GM21367 (cell line): ENCODE measurements around the gene LHFPL2.
"Not testable (repeated sequence)": the region's sequence is repeated elsewhere in the genome, so short reads cannot be mapped to it uniquely, and the experiment has no call there.

Experiments used
- ATAC-seq: cut with Tn5 transposase; IDR thresholded peaks from one replicate; pipeline ENCODE4 v1.9.1; 2021; ENCODE audit not compliant: unreplicated experiment

Gene LHFPL2

DNA sequence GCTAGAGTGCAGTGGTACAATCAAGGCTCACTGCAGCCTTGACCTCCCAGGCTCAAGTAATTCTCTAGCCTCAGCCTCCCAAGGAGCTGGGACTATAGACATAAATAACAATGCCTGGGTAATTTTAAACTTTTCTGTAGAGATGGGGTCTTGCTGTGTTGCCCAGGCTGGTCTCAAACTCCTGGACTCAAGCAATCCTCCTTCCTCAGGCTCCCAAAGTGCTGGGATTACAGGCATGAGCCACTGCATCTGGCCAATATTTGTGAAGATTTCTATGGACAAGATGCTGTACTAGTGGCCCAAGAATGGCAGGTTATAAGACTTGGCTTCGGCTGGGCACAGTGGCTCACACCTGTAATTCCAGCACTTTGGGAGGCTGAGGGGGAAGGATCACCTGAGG, 18.4 kb upstream of the LHFPL2 start:
- not testable (repeated sequence) for ATAC-seq

DNA sequence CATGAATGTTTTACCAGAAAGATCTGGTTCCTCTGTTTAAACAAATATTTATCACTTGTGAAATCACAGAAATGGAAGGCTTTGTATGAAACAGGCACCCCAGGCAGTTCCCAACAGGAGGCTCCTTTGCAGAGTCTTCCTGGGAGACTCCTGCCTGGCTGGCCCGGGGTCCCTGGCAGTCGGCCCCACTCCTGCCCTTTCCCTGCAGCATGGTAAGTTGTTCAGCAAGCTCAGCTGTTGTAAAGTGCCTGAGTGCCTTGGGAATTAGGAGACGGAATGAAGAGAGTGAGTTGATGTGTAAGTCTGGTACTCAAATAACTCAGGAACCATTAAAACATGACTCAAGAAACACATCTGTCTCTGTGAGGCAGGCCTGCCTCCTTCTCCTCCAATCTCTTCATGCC, 17.5 kb upstream of the LHFPL2 start:
- no peak for ATAC-seq

DNA sequence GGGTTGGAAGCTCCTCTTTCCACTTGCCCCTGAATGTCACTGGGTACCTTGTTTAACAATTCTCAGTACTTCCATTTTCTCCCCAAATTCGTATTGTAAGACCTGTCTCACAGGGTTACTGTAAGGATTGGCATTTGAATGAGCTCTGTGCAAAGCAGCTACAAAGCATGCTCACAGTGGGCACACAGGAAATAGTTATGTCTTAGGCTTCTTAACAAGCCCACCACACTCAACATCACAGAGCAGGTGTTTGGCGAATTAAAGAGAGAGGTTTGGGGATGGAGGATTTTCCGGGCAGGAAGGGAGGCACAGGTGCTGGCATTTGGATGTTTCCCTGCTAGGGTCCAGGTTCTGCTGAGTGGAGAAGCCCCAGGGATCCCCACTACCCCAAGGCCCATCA, 17.0 kb upstream of the LHFPL2 start:
- no peak for ATAC-seq

DNA sequence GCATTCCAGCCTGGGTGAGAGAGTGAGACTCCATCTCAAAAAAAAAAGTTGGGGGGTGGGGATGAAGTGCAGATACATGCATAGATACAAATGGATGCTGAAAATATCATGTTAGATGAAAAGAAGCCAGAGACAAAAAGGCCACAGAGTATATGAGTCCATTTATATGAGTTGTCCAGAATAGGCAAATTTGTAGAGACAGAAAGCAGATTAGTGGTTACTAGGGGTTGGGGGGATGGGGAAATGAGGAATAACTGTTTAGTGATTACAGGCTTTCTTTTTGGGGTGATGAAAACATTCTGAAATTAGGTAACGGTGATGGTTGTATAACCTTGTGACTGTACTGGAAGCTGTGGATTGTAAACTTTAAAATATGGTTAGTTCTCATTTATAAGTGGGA, 13.8 kb upstream of the LHFPL2 start:
- no peak for ATAC-seq

DNA sequence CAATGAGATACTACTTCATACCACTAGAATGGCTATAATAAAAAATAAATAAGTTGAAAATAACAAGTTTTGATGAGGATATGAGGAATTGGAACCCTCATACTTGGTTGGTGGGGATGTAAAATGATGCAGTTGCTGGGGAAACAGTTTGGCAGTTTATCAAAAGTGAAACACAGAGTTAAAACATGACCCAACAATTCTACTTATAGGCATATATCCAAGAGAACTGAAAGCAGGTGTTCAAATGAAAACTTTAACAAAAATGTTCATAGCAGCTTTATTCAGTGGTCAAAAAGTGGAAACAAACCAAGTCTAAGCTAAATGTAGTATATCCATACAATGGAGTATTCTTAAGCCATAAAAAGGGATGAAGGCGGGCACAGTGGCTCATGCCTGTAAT, 13.1 kb upstream of the LHFPL2 start:
- ATAC-seq = peak; percentile 67

DNA sequence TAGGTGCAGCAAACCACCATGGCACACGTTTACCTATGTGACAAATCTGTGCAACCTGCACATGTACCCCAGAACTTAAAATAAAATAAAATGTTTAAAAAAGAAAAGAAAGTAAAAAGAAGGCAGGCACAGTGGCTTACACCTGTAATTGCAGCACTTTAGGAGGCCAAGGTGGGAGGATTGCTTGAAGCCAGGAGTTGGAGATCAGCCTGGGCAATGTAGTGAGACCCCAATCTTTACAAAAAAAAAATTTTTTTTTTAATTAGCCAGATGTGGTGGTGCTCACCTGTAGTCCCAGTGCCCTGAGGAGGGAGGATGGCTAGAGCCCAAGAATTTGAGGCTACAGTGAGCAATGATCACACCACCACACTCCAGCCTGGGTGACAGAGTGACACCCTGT, 12.5 kb upstream of the LHFPL2 start:
- ATAC-seq = no peak

DNA sequence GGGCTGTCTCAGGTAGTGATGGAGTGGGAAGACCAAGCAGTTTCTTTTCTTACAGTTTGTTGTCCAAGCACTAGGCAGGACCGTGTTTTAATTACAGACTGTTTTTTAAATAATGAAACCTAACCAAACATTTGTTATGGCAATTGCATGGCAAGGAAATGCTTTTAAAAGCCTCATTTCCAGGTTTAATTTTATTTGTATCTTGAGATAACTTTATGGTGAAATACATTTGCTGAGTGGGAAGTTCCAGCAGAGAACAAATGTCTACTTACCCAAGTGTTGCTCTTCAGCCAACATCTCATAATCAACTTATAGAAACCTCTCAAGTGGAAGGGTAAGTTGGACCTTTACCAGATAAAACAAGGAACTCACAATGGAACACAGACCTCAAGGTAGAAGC, 11.8 kb upstream of the LHFPL2 start:
- no peak for ATAC-seq

DNA sequence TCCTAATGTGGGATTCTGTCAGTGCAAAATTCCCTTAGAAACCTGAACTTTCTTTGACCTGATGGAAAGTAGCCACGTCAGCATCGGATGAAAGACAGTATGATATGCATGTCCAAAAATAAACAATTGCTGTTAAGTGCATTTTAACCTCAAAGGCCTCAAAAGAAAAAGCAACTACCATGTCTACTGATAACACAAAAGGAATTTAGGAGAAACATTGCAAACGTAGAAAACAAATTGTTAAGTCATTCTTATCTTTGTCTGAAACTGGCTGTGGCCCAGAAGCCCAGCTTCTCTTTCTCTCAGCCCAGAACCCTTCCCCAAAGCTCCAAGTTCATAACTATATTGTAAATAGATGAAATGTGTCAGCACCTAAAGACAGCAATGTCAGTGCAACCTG, 11.1 kb upstream of the LHFPL2 start:
- ATAC-seq = no peak

DNA sequence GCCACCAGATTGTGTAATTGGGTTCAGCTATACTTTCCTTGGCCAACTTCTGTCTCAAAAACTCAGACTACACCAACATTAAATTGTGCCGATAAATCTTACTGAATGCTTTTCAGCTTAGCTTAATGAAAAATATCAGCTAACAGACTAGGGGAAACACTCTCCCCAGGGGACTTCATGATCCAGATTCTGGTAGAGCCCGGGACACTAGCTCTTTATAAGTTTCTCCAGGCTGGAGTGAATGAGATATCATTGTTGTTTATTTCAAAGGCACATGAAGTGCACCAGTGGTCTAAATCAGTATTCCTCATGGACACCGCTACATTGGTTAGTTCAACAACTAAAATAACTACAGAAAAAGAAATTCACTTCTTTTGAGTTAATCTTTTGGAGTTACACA, 10.5 kb upstream of the LHFPL2 start:
- ATAC-seq = no peak

DNA sequence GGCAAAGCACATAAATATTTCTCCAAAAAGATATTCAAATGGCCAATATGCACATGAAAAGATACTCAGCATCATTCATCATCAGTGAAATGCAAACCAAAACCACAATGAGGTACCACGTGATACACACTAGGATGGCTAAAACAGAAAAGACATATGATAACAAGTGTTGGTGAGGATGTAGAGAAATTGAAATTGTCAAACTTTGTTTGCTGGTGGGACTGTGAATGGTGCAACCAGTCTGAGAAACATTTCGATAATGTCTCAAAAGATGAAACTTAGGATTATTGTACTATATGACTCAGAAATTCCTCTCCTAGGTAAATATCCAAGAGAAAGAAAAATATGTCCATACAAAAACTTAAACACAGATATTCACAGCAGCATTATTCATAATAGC, 8.6 kb upstream of the LHFPL2 start:
- ATAC-seq = no peak

DNA sequence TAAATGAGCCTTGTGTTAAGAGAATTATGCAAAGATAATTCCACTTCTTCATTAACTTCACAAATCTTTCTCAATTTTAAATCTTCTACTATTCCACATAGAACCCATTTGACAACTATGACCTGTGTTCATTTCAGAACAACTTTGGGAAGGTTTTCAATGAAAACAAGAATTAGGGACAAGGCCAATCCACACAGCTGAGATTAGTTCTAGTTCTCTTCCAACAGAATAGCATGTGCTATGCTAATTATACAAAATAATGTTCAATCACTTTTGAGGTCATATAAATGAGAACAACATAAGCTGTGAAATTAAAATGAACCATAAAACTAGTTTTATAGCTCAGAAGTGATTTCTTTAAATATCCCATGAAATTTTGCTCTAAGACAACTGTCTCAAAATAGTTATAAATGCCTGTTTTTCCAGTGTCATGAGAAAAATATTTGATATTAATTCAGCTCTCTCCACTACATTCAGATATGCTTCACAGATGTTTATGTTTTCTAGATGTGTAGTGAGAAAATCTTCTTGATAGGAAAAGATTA, 7.2 kb upstream of the LHFPL2 start:
- no peak for ATAC-seq

DNA sequence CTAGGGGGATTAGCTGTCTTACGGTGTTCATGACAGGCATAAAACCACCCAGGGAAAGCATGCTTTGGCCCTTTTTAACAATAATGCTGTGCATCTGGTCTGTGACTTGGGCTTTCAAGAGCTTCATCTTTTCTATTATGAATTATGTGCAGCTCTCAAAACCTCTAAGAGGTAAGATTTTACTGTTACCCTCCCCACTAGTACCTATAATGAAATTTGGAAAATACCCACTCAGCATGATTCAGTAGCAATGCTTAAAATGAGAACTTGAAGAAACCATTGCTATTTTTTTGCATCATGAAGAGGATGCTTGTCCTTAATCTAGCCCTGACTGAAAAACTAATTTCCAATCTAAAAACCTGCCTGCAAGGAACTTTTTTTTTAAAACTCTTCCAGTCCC, 5.8 kb upstream of the LHFPL2 start:
- no peak for ATAC-seq

DNA sequence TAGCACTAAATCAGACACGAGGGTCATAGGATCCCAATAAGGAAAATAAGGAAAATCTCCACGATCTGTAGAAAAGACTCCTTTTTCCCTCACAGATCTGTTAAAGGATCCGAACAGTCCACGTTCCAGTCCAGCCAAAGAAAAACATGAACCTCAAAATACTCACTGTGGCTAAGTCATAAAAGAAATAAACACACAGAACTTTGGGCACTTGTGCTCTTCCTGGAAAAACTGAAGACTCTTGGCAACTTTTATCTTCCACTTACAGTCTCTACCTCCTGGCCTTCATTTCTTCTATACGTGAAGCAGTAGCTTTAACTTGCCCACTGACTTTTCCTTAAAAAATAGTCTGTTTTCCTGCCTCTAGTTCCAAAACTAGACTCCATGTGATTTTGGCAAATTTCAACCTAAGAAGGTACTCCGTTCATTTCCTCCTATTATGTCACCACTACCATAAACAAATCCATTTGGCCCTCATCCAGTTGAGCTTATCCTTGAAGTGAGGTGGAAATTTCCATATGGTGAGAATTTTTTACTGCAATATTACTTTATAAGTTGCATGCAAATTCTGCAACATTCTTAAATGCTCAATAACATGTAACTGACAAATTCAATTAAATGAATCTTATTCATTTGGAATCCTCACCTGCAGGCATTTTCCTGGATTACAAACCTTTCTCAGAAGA, 5.3 kb upstream of the LHFPL2 start:
- no peak for ATAC-seq

DNA sequence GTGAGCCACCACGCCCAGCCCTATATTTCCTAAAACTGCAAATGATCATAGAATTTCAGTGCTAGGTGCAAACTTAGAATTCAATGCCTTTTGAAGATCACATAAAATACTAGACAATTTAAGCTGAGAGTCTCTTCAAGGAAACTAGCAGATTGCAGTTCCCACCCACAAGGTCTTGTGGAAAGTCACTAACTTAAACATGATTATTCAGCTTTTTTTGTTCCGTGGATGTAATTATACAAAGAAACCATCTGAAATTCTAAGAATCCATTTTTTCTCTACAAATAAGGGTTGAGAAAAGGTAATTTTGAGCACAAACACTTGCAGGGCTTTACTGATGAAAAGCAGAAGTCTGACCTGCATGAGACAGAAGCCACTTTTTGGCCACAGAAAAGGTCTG, 4.5 kb upstream of the LHFPL2 start:
- ATAC-seq = no peak

DNA sequence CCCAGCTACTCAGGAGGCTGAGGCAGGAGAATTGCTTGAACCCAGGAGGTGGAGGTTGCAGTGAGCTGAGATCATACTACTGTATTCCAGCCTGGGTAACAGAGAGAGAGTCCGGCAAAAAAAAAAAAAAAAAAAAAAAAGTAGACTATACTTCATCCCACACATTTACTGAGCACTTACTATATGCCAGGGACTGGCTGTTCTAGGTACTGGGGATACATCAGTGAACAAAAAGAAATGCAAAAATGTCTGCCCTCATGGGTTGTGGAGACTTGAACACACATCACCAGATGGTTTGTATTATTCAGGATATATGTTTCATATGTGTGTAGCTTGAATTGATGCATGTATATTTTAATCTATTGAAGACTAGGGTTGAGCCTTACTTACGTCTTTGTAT, 2.9 kb upstream of the LHFPL2 start:
- no peak for ATAC-seq

DNA sequence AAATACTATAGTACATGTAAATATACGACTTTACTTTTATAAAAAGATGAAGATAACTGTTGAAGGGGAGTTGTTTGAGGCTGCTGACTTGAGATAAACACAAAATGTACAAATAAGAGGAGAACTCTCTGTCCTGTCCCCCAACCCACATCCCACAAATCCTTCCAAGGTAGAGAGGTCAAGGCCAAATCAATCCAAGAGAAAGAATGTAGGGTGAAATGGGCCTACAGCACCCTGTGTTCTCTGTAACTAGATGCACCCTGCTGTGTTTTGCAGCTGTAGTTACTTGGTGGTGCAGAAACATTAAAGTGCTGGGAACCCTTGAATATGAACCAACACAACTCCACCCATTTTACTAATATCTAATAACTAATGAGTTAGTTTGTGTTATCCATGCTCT, 2.0 kb upstream of the LHFPL2 start:
- ATAC-seq = no peak

DNA sequence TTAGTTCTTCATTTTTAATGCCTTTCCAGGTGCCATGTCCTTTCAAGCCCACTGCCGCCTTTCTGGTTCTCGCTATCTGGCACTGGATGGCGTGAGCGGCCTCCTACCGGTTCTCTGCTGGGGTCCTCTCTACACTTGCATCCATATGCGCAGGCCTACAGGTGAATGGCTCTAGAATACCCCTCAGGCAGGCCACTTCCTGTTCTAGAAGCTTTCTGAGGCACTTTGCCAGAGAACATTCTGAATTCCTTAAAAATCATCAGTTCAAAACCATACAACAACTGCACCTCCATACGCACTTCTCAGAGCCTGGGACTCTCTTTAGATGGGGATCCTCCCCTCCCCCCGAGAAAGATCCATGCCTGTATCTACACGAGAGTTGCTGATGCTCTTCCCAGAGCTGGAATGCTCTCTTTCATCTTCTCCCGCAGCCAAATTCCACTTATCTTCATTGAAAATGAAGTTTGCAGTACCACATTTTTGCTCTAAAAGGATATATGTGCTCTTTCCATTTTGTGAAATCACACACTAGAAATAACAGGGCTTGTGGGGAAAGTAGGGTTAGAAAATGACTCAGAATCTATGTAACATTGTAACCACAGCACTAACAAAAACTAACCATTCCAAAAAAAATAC, 1.4 kb upstream of the LHFPL2 start:
- ATAC-seq = no peak

DNA sequence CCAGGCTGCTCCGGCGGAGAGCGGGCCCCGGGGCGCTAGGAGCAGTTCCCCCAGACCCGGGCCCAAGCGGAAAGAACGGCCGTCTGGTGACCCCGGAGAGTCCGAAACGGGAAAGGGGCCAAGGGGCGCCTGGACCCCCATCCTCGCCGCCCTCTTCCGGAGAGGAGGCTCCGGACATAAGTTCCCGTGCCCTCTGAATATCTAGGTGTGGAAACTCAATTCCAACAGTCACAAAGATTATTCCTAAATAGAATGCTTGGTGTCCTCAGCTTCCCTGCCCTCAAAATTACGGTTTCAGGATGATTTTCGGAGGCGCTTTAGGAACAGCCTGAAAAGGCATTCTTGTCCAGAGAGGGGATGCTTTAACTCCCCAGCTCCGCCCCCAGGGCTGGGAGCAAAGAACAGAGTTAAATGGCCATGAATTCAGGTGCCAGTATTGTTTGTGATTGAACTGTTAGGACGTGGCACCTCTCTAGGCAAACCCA, 681 bp upstream of the LHFPL2 start:
- ATAC-seq = no peak

DNA sequence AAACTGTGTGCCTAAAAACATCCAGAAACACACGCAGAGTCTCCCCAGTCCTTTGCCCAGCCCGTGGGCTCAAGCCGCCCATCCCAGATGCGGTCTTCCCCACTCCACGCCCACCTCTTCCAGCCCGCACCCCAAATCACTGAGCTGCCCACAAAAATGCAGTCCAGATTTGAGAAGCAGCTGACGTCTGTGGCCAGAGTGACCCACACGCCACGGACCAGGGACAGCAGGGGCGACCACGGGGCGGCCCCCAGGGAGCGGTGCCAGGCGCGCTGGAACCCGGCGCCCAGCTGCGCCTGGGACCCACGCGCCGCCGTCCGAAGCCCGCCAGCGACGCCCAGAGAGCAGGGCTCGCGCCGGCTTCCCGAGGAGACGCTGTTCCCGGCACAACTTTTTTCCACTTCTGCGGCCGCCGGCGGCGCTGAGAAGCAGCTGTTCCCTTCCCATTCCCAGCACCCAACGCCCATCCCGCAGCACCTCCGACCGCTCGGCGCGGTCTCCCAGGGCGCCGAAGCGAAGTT, 674 bp downstream of the LHFPL2 start:
- no peak for ATAC-seq

DNA sequence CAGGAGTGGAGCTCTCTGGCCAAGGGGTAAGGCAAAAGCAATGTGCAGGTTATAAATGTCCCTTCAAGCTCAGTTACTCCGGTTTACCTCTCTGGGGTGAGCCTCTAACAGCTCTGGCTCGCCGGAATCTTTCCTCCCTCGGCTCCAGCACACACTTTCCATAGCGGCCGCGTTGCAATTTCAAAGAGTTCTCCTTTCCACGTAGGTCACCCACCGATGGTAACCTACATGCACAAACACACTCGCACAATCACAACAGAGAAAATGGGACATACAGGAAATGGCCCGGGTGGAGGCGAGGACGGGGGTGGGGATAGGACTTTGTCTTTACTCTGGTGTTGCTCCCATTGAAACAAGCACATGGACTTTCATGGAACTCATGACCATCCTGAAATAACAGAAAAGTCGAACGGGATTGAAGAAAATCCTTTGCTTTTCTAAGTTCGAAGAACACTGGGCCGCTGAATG, 1.2 kb downstream of the LHFPL2 start:
- no peak for ATAC-seq

DNA sequence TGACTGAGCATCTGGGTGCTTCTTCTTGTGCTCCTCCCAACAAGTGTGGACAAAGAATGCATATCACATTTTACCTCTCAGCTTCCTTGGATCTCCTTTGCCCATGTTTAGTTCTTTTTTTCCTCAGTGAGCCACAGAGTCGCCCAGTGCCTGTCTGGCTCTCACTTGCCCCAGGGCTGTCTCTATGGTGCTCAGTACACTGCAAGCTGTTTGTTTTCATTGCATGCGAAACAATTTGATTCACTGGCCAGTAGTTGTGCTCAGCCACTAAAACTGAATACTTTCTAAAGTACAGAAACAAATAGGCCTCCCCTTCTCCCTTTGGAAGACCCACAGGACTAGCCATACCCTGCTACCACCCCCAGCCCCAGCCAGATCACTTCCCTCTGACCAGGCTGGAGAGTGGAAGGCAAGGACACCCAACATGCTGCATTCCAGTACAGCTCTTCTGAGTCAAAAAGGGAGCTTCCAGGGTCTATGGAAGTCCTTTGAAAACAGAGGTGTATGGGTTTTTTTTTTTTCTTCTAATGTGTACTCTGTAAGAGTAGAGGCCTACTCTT, 3.8 kb downstream of the LHFPL2 start:
- ATAC-seq = no peak

DNA sequence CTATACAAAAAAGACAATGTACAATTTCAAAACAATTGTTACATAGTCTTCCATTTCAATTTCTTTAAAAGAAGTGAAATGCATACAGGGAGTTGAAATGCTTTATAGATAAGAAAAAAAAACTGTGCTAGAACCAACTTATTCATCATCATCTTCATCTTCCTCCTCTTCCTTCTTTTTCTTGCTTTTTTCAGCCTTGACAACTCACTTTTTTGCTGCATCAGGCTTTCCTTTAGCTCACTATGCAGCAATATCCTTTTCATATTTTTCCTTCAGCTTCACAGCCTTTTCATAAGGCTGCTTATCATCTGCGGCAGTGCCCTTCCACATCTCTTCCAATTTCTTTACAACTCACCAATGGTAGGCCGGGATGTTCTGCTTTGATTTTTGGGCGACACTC, 4.4 kb downstream of the LHFPL2 start:
- no peak for ATAC-seq
